Cerebellar cortex (tissue), 1 donor: ENCODE results near the gene RAB40B.

Source experiments
- DNase-seq: peaks from one replicate; pipeline ENCODE4 v3.0.0-alpha.2; 2015; ENCODE audit warnings: low spot score

RAB40B gene

GRCh38 chr17:82648742-82649331 is 49.7 kb downstream of the RAB40B start:
- DNase-seq: peak; percentile 37

DNA sequence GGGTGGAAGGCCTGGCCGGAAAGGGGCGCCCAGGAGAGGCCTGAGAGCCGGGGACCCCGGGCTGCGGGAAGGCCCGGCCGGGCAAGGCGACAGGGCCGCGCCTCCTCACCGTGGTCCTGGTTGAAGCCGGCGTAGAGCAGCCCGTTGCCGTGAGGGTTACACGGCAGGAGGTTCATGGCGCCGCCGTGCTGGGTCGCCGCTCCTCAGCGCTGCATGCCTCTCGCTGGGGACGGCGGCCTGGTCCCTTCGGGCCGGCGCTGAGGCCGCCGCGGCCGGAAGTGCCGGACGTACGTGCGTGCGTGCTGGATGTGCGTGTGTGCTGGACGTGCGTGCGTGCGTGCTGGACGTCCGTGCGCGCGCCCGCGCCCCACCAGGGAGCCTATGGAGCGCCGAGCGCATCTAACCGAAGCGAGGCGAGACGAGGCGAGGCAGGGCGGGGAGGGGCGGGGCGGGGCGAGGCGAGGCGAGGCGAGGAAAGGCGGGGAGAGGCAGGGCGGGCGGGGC is 50.3 kb downstream of the RAB40B start, which contains the start of gene WDR45B:
WDR45B (minus strand) TSS at position 280 of the 504 bp plus-strand sequence; CDS start at position 176, 104 bp downstream.
- DNase-seq: peak; percentile 93

DNA sequence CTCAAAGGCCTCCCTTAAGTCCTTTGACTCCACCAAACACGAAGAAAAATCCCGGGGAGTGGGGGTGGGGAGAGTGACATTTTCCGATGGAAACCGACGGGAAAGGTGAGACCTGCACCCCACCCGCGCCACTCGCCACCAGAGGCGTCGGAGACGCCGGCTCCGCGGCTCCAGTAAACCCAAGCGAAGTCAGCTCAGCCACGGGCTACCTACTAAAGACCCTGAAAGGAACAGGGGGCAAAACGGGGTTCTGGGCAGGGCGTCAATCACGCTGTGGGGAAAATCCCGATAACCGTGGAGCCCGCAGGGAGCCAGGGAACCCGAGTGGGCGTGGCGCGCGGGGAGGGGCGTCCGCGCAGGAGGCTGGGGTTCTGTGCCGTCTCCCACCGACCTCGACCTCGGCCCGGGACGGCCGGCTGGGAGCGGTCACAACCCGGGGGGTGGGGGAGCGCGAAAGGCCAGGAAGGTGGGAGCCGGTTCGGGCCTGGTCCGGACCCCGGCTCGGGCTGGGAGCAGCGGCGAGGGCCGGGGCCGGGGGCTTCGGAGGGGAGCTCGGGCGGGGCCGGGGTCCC is 50.8 kb downstream of the RAB40B start:
- DNase-seq: no peak

GRCh38 chr17:82645516-82645915 is 53.0 kb downstream of the RAB40B start:
- DNase-seq: no peak

GRCh38 chr17:82644148-82644547 is 54.4 kb downstream of the RAB40B start:
- DNase-seq: no peak

- DNase-seq: no peak
These were observed 56.5 kb downstream of the RAB40B start for GRCh38 chr17:82642022-82642421.

GRCh38 chr17:82640036-82640435 is 58.5 kb downstream of the RAB40B start:
- no peak for DNase-seq

- DNase-seq: no peak
These were observed 58.9 kb downstream of the RAB40B start for GRCh38 chr17:82639628-82640027.

GRCh38 chr17:82638183-82638773 is 60.2 kb downstream of the RAB40B start:
- no peak for DNase-seq

- no peak for DNase-seq
These were observed 61.6 kb downstream of the RAB40B start for GRCh38 chr17:82636626-82637598.

DNA sequence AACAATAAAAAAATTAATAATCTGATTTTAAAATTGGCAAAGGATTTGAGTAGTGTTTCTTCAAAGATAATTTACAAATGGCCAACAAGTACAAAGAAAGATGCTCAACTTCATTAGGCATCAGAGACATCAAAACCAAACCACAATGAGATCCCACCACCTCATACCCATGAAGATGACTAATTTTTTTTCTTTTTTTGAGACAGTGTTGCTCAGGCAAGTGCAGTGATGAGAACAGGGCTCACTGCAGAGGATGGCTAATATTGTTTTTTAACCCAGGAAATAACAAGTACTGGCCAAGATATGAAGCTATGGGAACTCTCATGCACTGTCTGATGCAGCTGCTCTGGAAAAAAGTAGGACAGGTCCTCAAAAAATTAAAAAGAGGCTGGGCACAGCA is 65.2 kb downstream of the RAB40B start:
- no peak for DNase-seq

GRCh38 chr17:82632451-82632850 is 66.0 kb downstream of the RAB40B start:
- DNase-seq: no peak

GRCh38 chr17:82631544-82631943 is 67.0 kb downstream of the RAB40B start:
- no peak for DNase-seq

- no peak for DNase-seq
These were observed 68.3 kb downstream of the RAB40B start for GRCh38 chr17:82630212-82630611.

DNA sequence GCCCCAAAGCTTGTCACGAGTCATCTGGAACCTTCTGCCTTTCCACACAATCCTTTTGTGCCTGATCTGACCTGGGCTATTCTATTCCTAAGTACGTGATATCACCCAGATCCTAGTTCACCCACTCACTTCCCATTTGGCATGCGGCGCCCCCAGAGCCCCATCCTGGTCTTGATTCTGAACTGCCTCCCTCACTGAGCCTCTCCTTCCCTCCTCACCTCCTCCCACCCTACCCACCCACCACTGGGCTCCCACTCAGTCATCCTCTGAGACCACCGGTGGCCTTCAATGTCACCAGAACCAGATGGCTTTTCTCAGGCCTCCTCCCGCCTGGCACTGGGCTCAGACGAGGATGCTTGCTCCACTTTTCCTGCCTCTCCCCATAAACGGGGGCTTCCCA is 68.8 kb downstream of the RAB40B start:
- no peak for DNase-seq

DNA sequence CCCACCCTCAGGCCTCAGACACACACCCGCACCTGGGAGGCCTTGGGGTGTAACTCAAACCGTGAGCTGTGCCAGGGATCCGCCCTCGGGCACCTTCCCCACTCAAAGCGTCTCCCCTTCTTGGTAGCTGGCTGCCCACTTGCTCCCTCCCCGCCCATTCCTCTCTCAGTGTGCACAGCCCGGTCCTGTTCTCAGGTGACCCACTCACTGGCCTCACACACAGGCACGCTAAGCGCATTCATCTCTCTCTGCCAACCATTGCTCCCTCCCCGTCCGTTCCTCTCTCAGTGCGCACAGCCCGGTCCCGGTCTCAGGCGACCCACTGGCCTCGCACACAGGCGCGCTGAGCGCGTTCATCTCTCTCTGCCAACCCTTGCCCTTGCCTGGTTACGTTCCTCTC is 71.1 kb downstream of the RAB40B start:
- DNase-seq: no peak

DNA sequence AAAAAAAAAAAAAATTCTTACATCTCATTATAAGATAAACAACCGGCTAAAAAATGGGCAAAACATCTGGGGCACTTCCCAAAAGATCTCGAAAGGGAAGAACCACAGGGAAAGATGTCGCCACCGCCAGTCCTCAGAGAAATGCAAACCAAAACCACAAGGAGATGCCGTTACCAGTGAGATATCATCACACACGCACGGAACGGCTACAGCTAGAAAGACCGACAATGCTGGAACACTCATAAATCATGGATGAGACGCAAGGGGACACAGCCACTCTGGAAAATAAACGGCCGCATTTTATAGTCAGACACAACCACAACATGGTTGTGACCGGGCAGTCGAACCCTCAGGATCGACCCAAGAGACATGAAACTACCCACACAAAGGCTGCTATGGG is 74.8 kb downstream of the RAB40B start:
- DNase-seq: no peak

GRCh38 chr17:82619641-82620040 is 78.9 kb downstream of the RAB40B start:
- no peak for DNase-seq

GRCh38 chr17:82619211-82619610 is 79.3 kb downstream of the RAB40B start:
- DNase-seq: no peak

DNA sequence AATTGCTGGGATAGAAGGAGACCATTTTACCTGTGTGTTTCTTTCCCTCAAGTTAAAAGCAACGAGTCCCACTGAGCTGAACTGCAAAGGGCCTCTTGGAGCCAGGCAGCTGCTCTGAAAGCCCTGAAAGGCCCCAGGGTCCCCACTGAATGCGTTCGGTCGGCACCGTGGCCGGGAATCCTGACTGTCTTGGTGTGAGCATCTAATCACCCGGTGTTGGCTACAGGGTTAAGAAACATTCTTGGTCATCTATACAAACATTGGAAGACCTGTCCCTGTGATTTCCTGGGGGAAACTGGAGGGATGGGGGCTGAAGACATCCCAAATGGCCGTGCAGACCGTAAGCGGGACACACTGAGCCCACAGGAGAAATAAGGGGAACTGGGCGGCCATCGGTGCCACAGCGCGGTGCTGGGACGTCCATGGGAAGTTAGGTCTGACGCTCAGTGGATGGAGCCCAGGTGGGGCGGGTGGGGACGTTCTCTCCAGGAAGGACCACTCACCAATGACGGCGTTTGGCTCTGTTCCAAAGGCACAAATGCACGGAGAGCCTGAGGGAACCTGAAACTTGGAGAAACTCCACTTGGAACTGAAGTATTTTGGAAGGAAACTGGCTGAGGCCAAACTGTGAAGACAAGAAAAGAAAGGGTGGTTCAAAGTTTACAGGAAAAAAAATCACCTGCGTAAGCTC is 82.3 kb downstream of the RAB40B start:
- DNase-seq: no peak
